Subcutaneous adipose tissue (tissue), 4 donors: ENCODE results near the gene PXMP4. TPM values are rescaled to one million over a fixed set of nuclear protein-coding genes. Genes with fewer than 3 reads are reported as not detected.

Source experiments
- total RNA-seq, 4 donors: library from RNA; depleted of rRNA; stranded (reverse); fragments of >200 nt; gene quantifications; one replicate each; pipeline ENCODE4 v1.1.0, GENCODE V29; 2016
- TF ChIP-seq, protein P1 (sequence below): fragments of 450-650 bp; IDR thresholded peaks from one replicate; pipeline ENCODE4 v1.5.1; 2016; ENCODE audit warnings: low read depth, mild to moderate bottlenecking, control low read depth, antibody characterized with exemption, moderate library complexity

Gene PXMP4
- total RNA-seq, 4 donors from 2014 or later, result 2.0 to 7.0 (median 4.3) TPM

- TF ChIP-seq, protein P1, sequence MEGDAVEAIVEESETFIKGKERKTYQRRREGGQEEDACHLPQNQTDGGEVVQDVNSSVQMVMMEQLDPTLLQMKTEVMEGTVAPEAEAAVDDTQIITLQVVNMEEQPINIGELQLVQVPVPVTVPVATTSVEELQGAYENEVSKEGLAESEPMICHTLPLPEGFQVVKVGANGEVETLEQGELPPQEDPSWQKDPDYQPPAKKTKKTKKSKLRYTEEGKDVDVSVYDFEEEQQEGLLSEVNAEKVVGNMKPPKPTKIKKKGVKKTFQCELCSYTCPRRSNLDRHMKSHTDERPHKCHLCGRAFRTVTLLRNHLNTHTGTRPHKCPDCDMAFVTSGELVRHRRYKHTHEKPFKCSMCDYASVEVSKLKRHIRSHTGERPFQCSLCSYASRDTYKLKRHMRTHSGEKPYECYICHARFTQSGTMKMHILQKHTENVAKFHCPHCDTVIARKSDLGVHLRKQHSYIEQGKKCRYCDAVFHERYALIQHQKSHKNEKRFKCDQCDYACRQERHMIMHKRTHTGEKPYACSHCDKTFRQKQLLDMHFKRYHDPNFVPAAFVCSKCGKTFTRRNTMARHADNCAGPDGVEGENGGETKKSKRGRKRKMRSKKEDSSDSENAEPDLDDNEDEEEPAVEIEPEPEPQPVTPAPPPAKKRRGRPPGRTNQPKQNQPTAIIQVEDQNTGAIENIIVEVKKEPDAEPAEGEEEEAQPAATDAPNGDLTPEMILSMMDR, result no peak
Measured at GRCh38 chr20:33709905-33710541, 10.1 kb downstream of the PXMP4 start.

- TF ChIP-seq, protein P1, result no peak
Measured at GRCh38 chr20:33709398-33709797, 10.7 kb downstream of the PXMP4 start.

- TF ChIP-seq, protein P1, result no peak
Measured at GRCh38 chr20:33707668-33708067, 12.4 kb downstream of the PXMP4 start.

DNA sequence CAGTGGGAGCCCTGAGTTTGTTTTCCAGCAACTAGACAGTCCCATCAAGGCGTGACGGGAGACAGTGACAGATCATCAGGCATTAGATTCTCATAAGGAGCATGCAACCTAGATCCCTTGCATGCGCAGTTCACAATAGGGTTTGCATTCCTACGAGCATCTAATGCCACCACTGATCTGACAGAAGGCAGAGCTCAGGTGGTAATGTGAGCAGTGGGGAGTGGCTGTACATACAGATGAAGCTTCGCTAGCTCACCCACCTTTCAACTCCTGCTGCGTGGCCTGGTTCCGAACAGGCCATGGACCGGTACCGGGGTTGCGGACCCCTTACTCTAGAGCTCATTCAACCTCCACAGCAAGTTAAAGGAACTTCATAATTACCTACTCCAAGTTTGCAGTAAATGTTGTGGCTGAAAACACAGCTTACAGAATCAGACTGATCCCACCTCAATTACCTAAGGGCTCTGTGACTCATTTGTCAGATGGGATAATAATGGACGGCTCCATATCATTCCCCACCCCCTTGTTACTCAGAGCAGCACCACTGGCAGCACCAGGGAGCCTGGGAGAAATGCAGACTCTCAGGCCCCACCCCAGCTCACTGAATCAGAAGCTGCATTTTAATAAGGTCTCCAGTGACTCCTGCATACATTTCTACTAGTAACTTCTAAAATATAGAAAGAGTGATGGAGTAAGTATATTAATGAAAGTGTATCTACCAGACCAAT, 15.7 kb downstream of the PXMP4 start:
- TF ChIP-seq, protein P1, result no peak

GRCh38 chr20:33703498-33704137, 16.5 kb downstream of the PXMP4 start:
- TF ChIP-seq, protein P1, result no peak

- TF ChIP-seq, protein P1, result no peak
Measured at GRCh38 chr20:33702861-33703260, 17.2 kb downstream of the PXMP4 start.

DNA sequence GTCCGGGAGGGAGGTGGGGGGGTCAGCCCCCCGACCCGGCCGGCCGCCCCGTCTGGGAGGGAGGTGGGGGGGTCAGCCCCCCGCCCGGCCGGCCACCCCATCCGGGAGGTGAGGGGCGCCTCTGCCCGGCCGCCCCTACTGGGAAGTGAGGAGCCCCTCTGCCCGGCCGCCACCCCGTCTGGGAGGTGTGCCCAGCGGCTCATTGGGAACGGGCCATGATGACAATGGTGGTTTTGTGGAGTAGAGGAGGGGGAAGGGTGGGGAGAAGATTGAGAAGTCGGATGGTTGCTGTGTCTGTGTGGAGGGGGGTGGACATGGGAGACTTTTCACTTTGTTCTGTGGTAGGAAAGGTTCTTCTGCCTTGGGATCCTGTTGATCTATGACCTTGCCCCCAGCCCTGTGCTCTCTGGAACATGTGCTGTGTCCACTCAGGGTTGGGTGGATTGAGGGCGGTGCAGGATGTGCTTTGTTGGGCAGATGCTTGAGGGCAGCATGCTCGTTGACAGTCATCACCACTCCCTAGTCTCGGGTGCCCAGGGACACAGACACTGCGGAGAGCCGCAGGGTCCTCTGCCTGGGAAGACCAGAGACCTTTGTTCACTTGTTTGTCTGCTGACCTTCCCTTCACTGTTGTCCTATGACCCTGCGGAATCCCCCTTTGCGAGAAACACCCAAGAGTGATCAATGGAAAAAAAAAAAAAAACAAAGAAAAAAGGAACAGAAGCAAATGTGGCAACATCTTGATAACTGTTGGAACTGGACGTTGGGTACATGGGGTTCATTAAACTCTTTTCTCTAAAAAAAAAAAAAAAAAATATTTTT, 18.3 kb downstream of the PXMP4 start:
- TF ChIP-seq, protein P1, result no peak
